ENCODE measurements around the gene TNFRSF1A.

TNFRSF1A gene

GRCh38 chr12:6333029-6333428 lies 8.8 kb downstream of the TNFRSF1A start:
- TF ChIP-seq POU2F2 (IDR thresholded peaks at IDR 0.05; ENCODE audit: low read depth, low read length) (no peak), POLR2AphosphoS5 (IDR thresholded peaks at IDR 0.05; ENCODE audit: low read depth, low read length) (no peak), POLR2A (IDR thresholded peaks at IDR 0.05; ENCODE audit: low read depth, low read length) (no peak), SPI1 (IDR thresholded peaks at IDR 0.05; ENCODE audit: low read depth, low read length) (no peak), TAF1 (IDR thresholded peaks at IDR 0.05; ENCODE audit: low read depth, low read length) (no peak), PAX5 (IDR thresholded peaks at IDR 0.05; ENCODE audit: insufficient read depth, low read length, severe bottlenecking) (no peak)
- no peak for DNase-seq (ENCODE audit: insufficient read length, low spot score)
- FAIRE-seq, result no peak

GRCh38 chr12:6332459-6332858 lies 9.4 kb downstream of the TNFRSF1A start:
- no peak for TF ChIP-seq POLR2AphosphoS5 (IDR thresholded peaks at IDR 0.05; ENCODE audit: low read depth, low read length)
- TF ChIP-seq TAF1 (IDR thresholded peaks at IDR 0.05; ENCODE audit: low read depth, low read length), result no peak
- no peak for TF ChIP-seq POLR2A (IDR thresholded peaks at IDR 0.05; ENCODE audit: low read depth, low read length)
- no peak for TF ChIP-seq POU2F2 (IDR thresholded peaks at IDR 0.05; ENCODE audit: low read depth, low read length)
- no peak for TF ChIP-seq SPI1 (IDR thresholded peaks at IDR 0.05; ENCODE audit: low read depth, low read length)
- FAIRE-seq (no peak), DNase-seq (ENCODE audit: insufficient read length, low spot score) (no peak)

GRCh38 chr12:6330999-6331714 lies 10.7 kb downstream of the TNFRSF1A start:
- DNase-seq (ENCODE audit: insufficient read length, low spot score), result no peak
- TF ChIP-seq TAF1 (IDR thresholded peaks at IDR 0.05; ENCODE audit: low read depth, low read length) (no peak), POLR2A (IDR thresholded peaks at IDR 0.05; ENCODE audit: low read depth, low read length) (no peak), POLR2AphosphoS5 (IDR thresholded peaks at IDR 0.05; ENCODE audit: low read depth, low read length) (no peak), SPI1 (IDR thresholded peaks at IDR 0.05; ENCODE audit: low read depth, low read length) (no peak), PAX5 (IDR thresholded peaks at IDR 0.05; ENCODE audit: insufficient read depth, low read length, severe bottlenecking) (no peak), POU2F2 (IDR thresholded peaks at IDR 0.05; ENCODE audit: low read depth, low read length) (no peak)
- FAIRE-seq, result peak; percentile 23

GRCh38 chr12:6330192-6330591 lies 11.7 kb downstream of the TNFRSF1A start:
- DNase-seq (ENCODE audit: insufficient read length, low spot score) (no peak), FAIRE-seq (peak; percentile 74)
- no peak for TF ChIP-seq POU2F2 (IDR thresholded peaks at IDR 0.05; ENCODE audit: low read depth, low read length)
- TF ChIP-seq POLR2AphosphoS5 (IDR thresholded peaks at IDR 0.05; ENCODE audit: low read depth, low read length), result no peak
- peak; percentile 93 for TF ChIP-seq SPI1 (IDR thresholded peaks at IDR 0.05; ENCODE audit: low read depth, low read length)

GRCh38 chr12:6329703-6330064 lies 12.2 kb downstream of the TNFRSF1A start:
- TF ChIP-seq TAF1 (IDR thresholded peaks at IDR 0.05; ENCODE audit: low read depth, low read length), result no peak
- no peak for TF ChIP-seq POLR2A (IDR thresholded peaks at IDR 0.05; ENCODE audit: low read depth, low read length)
- TF ChIP-seq PAX5 (IDR thresholded peaks at IDR 0.05; ENCODE audit: insufficient read depth, low read length, severe bottlenecking), result no peak
- no peak for TF ChIP-seq POLR2AphosphoS5 (IDR thresholded peaks at IDR 0.05; ENCODE audit: low read depth, low read length)
- no peak for TF ChIP-seq SPI1 (IDR thresholded peaks at IDR 0.05; ENCODE audit: low read depth, low read length)
- TF ChIP-seq POU2F2 (IDR thresholded peaks at IDR 0.05; ENCODE audit: low read depth, low read length), result no peak
- DNase-seq (ENCODE audit: insufficient read length, low spot score) (no peak), FAIRE-seq (no peak)

DNA sequence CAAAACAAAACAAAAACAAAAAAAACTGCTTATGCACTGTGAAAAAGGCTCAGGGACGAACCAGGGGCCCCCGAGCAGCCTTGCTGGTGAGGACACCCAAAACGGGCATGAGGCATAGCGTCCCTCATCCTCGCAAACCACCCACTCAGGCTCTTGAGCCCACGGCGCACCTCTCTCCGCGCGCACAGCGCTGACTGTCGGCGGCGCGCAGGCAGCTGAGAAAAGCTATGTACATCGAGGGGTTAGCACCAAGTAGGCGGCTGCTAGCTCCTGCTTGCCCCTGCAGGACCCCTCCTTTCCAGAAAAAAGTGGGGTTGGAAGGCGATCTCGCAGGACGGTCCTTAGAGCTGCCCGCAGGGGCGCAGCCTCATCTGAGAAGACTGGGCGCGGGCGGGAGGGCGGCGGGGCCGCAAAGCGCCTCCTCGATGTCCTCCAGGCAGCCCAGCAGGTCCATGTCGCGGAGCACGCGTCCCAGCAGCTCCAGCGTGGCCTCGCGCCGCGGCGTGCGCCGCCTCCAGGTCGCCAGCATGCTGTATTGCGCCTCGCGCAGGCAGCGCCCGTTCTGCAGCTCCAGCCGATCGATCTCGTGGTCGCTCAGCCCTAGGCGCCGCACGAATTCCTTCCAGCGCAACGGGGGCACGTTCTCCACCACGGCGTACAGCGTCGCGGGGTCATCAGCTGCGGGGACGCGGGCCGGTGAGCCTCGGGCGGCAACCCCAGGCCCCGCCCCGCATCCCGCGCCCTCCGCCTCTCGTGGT lies 12.8 kb downstream of the TNFRSF1A start:
- no peak for DNase-seq (ENCODE audit: insufficient read length, low spot score)
- TF ChIP-seq TAF1 (IDR thresholded peaks at IDR 0.05; ENCODE audit: low read depth, low read length), result no peak
- FAIRE-seq, result no peak

- DNase-seq (ENCODE audit: insufficient read length, low spot score) (no peak), FAIRE-seq (no peak)
- TF ChIP-seq SPI1 (IDR thresholded peaks at IDR 0.05; ENCODE audit: low read depth, low read length) (no peak), PAX5 (IDR thresholded peaks at IDR 0.05; ENCODE audit: insufficient read depth, low read length, severe bottlenecking) (no peak), POLR2A (IDR thresholded peaks at IDR 0.05; ENCODE audit: low read depth, low read length) (no peak), POLR2AphosphoS5 (IDR thresholded peaks at IDR 0.05; ENCODE audit: low read depth, low read length) (no peak), POU2F2 (IDR thresholded peaks at IDR 0.05; ENCODE audit: low read depth, low read length) (no peak), TAF1 (IDR thresholded peaks at IDR 0.05; ENCODE audit: low read depth, low read length) (no peak)
These were observed 13.7 kb downstream of the TNFRSF1A start for GRCh38 chr12:6328045-6328779.

- FAIRE-seq (no peak), DNase-seq (ENCODE audit: insufficient read length, low spot score) (no peak)
- no peak for TF ChIP-seq SPI1 (IDR thresholded peaks at IDR 0.05; ENCODE audit: low read depth, low read length)
- no peak for TF ChIP-seq POLR2AphosphoS5 (IDR thresholded peaks at IDR 0.05; ENCODE audit: low read depth, low read length)
- no peak for TF ChIP-seq POU2F2 (IDR thresholded peaks at IDR 0.05; ENCODE audit: low read depth, low read length)
- TF ChIP-seq PAX5 (IDR thresholded peaks at IDR 0.05; ENCODE audit: insufficient read depth, low read length, severe bottlenecking), result no peak
- no peak for TF ChIP-seq POLR2A (IDR thresholded peaks at IDR 0.05; ENCODE audit: low read depth, low read length)
- no peak for TF ChIP-seq TAF1 (IDR thresholded peaks at IDR 0.05; ENCODE audit: low read depth, low read length)
These were observed 14.4 kb downstream of the TNFRSF1A start for GRCh38 chr12:6327229-6328041.

Data from GM12891 (cell line).